ENCODE data around the gene PPM1D. TPM values are rescaled to one million over a fixed set of nuclear protein-coding genes. Genes with fewer than 3 reads are reported as not detected.

PPM1D gene
- total and polyA plus RNA-seq, 2 experiments from 2014 or later = 7.9 to 8.1 TPM

GRCh38 chr17:60680754-60681153 lies 80.8 kb downstream of the PPM1D start:
- Histone ChIP-seq H3K27ac (no peak overlapping the region), H3K9ac (no peak overlapping the region), H3K9me2 (ENCODE audit: insufficient read depth) (no peaks in the 10 kb centered on the region), H3K9me3 (ENCODE audit: low read depth) (no peaks in the 10 kb centered on the region), H3K79me2 (ENCODE audit: insufficient read depth) (peaks cover 16% of the 10 kb centered on the region; the same call in 1 of the 2 replicates), H3K4me3 (no peak overlapping the region), H3K27me3 (replicated peaks; ENCODE audit: insufficient read depth) (no peaks in the 10 kb centered on the region), H4K20me1 (ENCODE audit: insufficient read depth) (no peaks in the 10 kb centered on the region), H3K36me3 (ENCODE audit: low read depth) (peaks cover 4% of the 10 kb centered on the region; the same call in 1 of the 2 replicates), H2AFZ (no peak overlapping the region), H3F3A (ENCODE audit: insufficient read depth) (0 out of 2 replicates have a peak, but pooled peaks cover 5% of the 10 kb centered on the region), H3K4me1 (ENCODE audit: insufficient read depth) (peaks cover 10% of the 10 kb centered on the region), H3K4me2 (ENCODE audit: unreplicated experiment) (no peak overlapping the region)
- TF ChIP-seq EZH2phosphoT487 (IDR thresholded peaks at IDR 0.05; ENCODE audit: insufficient read depth, low read depth) = no peak
- TF ChIP-seq EZH2 (IDR thresholded peaks at IDR 0.05; ENCODE audit: insufficient read depth, poor library complexity, severe bottlenecking) = no peak
- DNase-seq = no peak
- WGBS, 2 experiments (ENCODE audit: low coverage in 1 of 2, low lambda C conversion rate in 2 of 2, missing lambda C conversion rate in 2 of 2) = 87 to 89% methylated on average over 6 of the region's 6 CpGs
- in situ Hi-C loops (cut with MboI) = no loop called here

GRCh38 chr17:60685437-60685836 lies 85.4 kb downstream of the PPM1D start:
- Histone ChIP-seq H2AFZ (no peak overlapping the region), H3K36me3 (ENCODE audit: low read depth) (peaks cover 8% of the 10 kb centered on the region; the same call in 1 of the 2 replicates), H3K9me2 (ENCODE audit: insufficient read depth) (no peaks in the 10 kb centered on the region), H3K4me3 (no peak overlapping the region), H3K9me3 (ENCODE audit: low read depth) (no peaks in the 10 kb centered on the region), H3K27me3 (replicated peaks; ENCODE audit: insufficient read depth) (no peaks in the 10 kb centered on the region), H3K4me2 (ENCODE audit: unreplicated experiment) (no peak overlapping the region), H4K20me1 (ENCODE audit: insufficient read depth) (no peaks in the 10 kb centered on the region), H3K9ac (no peak overlapping the region), H3K4me1 (ENCODE audit: insufficient read depth) (peaks cover 4% of the 10 kb centered on the region), H3F3A (ENCODE audit: insufficient read depth) (0 out of 2 replicates have a peak, but pooled peaks cover 5% of the 10 kb centered on the region), H3K27ac (no peak overlapping the region), H3K79me2 (ENCODE audit: insufficient read depth) (no peaks in the 10 kb centered on the region)
- in situ Hi-C loops (cut with MboI) = no loop called here
- TF ChIP-seq EZH2 (IDR thresholded peaks at IDR 0.05; ENCODE audit: insufficient read depth, poor library complexity, severe bottlenecking) (no peak), EZH2phosphoT487 (IDR thresholded peaks at IDR 0.05; ENCODE audit: insufficient read depth, low read depth) (no peak)
- DNase-seq = no peak
- 95 to 97% methylated on average over 7 of the region's 7 CpGs for WGBS, 2 experiments (ENCODE audit: low coverage in 1 of 2, low lambda C conversion rate in 2 of 2, missing lambda C conversion rate in 2 of 2)

DNA sequence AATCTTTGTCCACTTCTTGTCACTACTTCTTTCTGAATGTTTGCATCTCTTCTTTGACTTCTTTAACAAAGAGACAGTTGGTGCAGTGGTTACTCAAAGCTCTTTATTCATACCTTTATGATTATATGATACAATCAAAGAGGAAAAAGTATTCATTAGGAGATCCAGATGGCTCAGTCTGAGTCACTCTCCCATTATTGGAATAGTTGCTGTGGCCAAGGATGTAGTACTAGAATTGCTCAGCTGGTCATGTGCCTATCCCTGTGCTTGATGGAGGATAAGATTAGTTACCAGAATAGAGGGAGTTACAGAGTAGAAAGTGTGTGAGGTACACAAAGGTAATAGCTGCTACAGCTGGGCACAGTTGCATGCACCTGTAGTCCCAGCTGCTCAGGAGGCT lies 96.0 kb downstream of the PPM1D start:
- in situ Hi-C loops (cut with MboI) = no loop called here
- H3K79me2 ChIP-seq (ENCODE audit: insufficient read depth) = no peaks in the 10 kb centered on the region
- no peaks in the 10 kb centered on the region for H3K9me2 ChIP-seq (ENCODE audit: insufficient read depth)
- H3K27ac ChIP-seq = no peak overlapping the region
- no peaks in the 10 kb centered on the region for H3K9me3 ChIP-seq (ENCODE audit: low read depth)
- H2AFZ ChIP-seq = no peak overlapping the region
- no peak overlapping the region for H3K4me2 ChIP-seq (ENCODE audit: unreplicated experiment)
- no peaks in the 10 kb centered on the region for H3K36me3 ChIP-seq (ENCODE audit: low read depth)
- H3K4me1 ChIP-seq (ENCODE audit: insufficient read depth) = no peaks in the 10 kb centered on the region
- H3K4me3 ChIP-seq = no peak overlapping the region
- TF ChIP-seq EZH2phosphoT487 (IDR thresholded peaks at IDR 0.05; ENCODE audit: insufficient read depth, low read depth) = no peak
- TF ChIP-seq EZH2 (IDR thresholded peaks at IDR 0.05; ENCODE audit: insufficient read depth, poor library complexity, severe bottlenecking) = no peak
- no peaks in the 10 kb centered on the region for H4K20me1 ChIP-seq (ENCODE audit: insufficient read depth)
- no peaks in the 10 kb centered on the region for H3F3A ChIP-seq (ENCODE audit: insufficient read depth)
- peak; percentile 38 for DNase-seq
- no peaks in the 10 kb centered on the region for H3K27me3 ChIP-seq (replicated peaks; ENCODE audit: insufficient read depth)
- H3K9ac ChIP-seq = no peak overlapping the region

DNA sequence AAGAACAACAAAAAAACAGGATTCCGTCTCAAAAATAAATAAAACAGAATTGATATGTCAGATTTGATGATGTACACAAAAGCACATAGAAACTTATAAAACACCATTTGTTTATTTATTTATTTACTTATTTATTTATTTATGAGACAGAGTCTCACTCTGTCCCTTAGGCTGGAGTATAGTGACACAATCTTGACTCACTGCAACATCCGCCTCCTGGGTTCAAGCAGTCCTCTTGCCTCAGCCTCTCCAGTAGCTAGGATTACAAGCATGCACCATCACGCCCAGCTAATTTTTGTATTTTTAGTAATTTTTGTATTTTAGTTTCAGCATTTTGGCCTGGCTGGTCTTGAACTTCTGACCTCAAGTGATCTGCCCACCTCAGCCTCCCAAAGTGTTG lies 99.1 kb downstream of the PPM1D start:
- H3F3A ChIP-seq (ENCODE audit: insufficient read depth) = no peaks in the 10 kb centered on the region
- no peak overlapping the region for H3K27ac ChIP-seq
- H3K9ac ChIP-seq = no peak overlapping the region
- no peaks in the 10 kb centered on the region for H3K9me3 ChIP-seq (ENCODE audit: low read depth)
- H3K4me1 ChIP-seq (ENCODE audit: insufficient read depth) = no peaks in the 10 kb centered on the region
- in situ Hi-C loops (cut with MboI) = no loop called here
- no peak overlapping the region for H3K4me3 ChIP-seq
- H3K4me2 ChIP-seq (ENCODE audit: unreplicated experiment) = no peak overlapping the region
- no peaks in the 10 kb centered on the region for H3K79me2 ChIP-seq (ENCODE audit: insufficient read depth)
- no peaks in the 10 kb centered on the region for H4K20me1 ChIP-seq (ENCODE audit: insufficient read depth)
- H3K9me2 ChIP-seq (ENCODE audit: insufficient read depth) = no peaks in the 10 kb centered on the region
- no peak for DNase-seq
- 97% methylated on average over 3 of the region's 3 CpGs for WGBS, 2 experiments (ENCODE audit: low coverage in 1 of 2, low lambda C conversion rate in 2 of 2, missing lambda C conversion rate in 2 of 2)
- no peak overlapping the region for H2AFZ ChIP-seq
- no peak for TF ChIP-seq EZH2phosphoT487 (IDR thresholded peaks at IDR 0.05; ENCODE audit: insufficient read depth, low read depth)
- TF ChIP-seq EZH2 (IDR thresholded peaks at IDR 0.05; ENCODE audit: insufficient read depth, poor library complexity, severe bottlenecking) = no peak
- H3K36me3 ChIP-seq (ENCODE audit: low read depth) = no peaks in the 10 kb centered on the region; the same call in 1 of the 2 replicates
- H3K27me3 ChIP-seq (replicated peaks; ENCODE audit: insufficient read depth) = no peaks in the 10 kb centered on the region

DNA sequence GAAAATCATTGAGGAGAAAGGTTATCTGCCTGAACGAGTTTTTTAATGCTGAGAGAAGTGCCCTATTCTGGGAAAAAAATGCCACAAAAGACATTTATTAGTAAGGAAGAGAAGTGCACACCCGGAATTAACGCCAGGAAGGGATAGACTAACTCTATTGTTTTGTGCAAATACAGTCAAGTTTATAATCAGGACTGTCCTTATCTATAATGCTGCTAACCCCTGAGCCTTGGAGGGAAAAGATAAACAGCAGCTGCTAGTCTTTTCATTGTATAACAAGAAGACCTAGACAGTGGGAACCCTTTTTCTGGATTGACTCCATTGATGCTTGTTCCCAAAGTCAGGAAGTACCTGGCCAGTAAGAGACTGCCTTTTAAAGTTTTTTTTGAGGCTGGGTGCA lies 104.2 kb downstream of the PPM1D start:
- Histone ChIP-seq H3K9me3 (ENCODE audit: low read depth) (no peaks in the 10 kb centered on the region), H3K9ac (no peak overlapping the region), H3K27ac (no peak overlapping the region), H3K4me2 (ENCODE audit: unreplicated experiment) (no peak overlapping the region), H3F3A (ENCODE audit: insufficient read depth) (no peaks in the 10 kb centered on the region), H3K27me3 (replicated peaks; ENCODE audit: insufficient read depth) (no peaks in the 10 kb centered on the region), H3K9me2 (ENCODE audit: insufficient read depth) (no peaks in the 10 kb centered on the region), H2AFZ (no peak overlapping the region), H4K20me1 (ENCODE audit: insufficient read depth) (no peaks in the 10 kb centered on the region), H3K4me1 (ENCODE audit: insufficient read depth) (no peaks in the 10 kb centered on the region), H3K36me3 (ENCODE audit: low read depth) (no peaks in the 10 kb centered on the region; the same call in 1 of the 2 replicates), H3K4me3 (no peak overlapping the region), H3K79me2 (ENCODE audit: insufficient read depth) (no peaks in the 10 kb centered on the region)
- 88 to 90% methylated on average over 3 of the region's 3 CpGs for WGBS, 2 experiments (ENCODE audit: low coverage in 1 of 2, low lambda C conversion rate in 2 of 2, missing lambda C conversion rate in 2 of 2)
- DNase-seq = no peak
- TF ChIP-seq EZH2 (IDR thresholded peaks at IDR 0.05; ENCODE audit: insufficient read depth, poor library complexity, severe bottlenecking) (no peak), EZH2phosphoT487 (IDR thresholded peaks at IDR 0.05; ENCODE audit: insufficient read depth, low read depth) (no peak)
- in situ Hi-C loops (cut with MboI) = loop anchor here (25.0 kb wide), 1 partner anchor 683 kb away; the partner anchor contains the start of gene TBX2
